HG03159 (cell line): ENCODE measurements around the gene GOLGA5.
"Not testable (repeated sequence)": the region's sequence is repeated elsewhere in the genome, so short reads cannot be mapped to it uniquely, and the experiment has no call there.

Experiments used
- ATAC-seq: cut with Tn5 transposase; IDR thresholded peaks from one replicate; pipeline ENCODE4 v1.9.1; 2021; ENCODE audit warnings: mild to moderate bottlenecking, moderate library complexity; ENCODE audit not compliant: unreplicated experiment

GOLGA5 gene, protein sequence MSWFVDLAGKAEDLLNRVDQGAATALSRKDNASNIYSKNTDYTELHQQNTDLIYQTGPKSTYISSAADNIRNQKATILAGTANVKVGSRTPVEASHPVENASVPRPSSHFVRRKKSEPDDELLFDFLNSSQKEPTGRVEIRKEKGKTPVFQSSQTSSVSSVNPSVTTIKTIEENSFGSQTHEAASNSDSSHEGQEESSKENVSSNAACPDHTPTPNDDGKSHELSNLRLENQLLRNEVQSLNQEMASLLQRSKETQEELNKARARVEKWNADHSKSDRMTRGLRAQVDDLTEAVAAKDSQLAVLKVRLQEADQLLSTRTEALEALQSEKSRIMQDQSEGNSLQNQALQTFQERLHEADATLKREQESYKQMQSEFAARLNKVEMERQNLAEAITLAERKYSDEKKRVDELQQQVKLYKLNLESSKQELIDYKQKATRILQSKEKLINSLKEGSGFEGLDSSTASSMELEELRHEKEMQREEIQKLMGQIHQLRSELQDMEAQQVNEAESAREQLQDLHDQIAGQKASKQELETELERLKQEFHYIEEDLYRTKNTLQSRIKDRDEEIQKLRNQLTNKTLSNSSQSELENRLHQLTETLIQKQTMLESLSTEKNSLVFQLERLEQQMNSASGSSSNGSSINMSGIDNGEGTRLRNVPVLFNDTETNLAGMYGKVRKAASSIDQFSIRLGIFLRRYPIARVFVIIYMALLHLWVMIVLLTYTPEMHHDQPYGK

DNA sequence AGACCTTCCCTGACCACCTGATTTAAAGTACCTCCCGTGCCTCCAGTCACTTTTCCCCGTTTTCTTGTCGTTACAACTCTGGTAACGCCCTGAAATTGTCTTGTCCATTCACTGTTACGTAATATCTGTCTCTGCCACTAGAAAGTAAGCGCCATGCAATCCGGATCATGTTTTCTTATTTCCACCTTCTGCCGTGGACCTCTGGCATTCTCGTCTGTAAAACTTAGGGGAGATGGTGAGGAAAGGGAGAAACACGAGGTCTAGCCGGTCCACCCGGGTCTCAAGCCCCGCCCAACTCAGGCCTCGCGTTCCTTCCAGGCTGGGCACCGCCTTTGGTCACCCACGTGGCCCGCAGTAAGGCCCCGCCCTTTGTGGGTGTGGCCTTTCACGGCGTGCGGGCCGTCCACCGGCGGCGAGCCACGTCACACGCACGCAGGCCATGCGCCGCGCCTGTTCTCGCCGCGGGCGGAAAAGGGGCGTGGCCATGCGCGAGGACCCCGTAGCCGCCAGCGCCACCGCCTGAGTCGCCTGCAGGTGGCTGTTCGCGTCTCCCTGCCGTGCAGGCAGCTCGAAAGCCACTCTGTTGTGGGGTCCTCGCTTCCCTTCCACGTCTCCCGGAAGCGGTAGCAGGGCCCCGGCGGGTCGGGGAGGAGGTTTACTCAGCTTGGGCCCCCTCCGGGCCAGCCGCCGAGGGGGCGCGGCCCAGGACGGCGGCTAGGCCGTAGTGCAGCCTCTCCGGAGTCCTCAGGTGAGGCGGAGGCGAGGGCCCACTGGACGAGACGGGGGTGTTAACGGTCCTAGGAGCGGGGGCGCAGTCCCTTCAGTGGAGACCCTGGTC is at the start of gene GOLGA5:
Gene GOLGA5 (plus strand): TSS at position 597 of the 838 bp plus-strand sequence. CDS start 3,133 bp downstream, outside the sequence.
- ATAC-seq: peak; percentile 92

DNA sequence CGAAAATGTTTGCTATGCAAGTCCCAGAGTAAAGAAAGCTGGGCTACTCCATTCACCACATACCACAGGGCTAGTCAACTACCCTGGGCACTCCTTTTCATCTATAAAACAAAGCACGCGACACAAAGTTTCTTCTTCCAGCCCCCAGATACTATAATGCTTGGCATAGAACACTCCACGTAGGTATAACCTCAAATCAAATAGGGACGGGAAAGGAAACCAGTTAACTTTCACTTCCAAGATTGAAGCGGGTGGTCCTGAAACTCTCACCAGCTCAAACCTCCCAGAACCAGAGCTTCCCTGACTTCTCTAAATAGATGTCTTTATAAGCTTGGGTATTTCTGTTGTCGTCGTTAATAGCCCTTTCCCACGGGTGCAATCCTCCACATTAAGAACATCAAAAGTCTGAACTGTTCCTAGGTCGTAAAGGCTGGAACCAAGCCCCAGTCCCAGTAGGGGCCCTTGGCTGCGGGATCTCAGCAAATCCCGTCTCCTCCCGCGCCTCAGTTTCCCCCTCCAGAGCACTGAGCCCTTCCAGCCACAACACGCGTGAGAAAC is 46.3 kb upstream of the GOLGA5 start:
- no peak for ATAC-seq

DNA sequence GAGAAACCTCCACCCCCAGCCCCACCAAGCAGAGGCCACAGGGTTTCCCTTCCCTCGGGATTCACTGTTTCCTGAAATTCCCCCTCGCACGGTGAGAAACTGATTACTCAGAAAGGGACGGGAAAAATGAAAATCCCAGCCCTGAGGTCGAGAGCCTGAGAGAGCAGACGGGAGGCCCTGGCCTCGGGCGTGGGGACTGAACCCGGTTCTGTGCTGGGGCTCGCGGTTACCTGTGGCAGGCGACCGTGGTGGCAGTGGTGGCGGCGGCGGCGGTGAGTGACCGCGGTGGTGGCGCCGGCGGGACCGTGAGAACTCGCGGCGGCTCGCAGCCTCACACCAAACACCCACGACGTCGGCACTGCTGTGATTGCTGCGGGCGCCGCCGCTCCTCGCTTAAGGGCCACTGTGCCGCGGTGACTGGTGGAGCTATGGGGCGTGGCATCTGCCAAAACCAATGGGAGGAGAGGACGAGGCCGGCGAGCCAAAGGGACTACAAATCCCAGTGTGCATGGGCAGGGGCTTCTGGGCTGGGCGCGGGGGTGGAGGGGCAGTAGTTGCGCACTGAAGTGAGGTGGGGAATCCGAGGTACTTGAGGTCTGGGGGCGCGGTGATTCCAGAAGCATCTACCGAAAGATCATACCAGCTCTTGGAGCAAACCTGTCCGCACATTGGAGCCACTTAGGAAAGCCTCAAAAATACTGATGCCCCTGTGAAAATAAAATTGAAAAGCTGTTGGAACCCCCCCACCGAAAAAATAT is 45.7 kb upstream of the GOLGA5 start, which contains the start of gene LGMN:
Gene LGMN (minus strand): TSS at position 369 of the 758 bp plus-strand sequence. CDS start 15,841 bp downstream, outside the sequence.
- peak; percentile 72 for ATAC-seq

DNA sequence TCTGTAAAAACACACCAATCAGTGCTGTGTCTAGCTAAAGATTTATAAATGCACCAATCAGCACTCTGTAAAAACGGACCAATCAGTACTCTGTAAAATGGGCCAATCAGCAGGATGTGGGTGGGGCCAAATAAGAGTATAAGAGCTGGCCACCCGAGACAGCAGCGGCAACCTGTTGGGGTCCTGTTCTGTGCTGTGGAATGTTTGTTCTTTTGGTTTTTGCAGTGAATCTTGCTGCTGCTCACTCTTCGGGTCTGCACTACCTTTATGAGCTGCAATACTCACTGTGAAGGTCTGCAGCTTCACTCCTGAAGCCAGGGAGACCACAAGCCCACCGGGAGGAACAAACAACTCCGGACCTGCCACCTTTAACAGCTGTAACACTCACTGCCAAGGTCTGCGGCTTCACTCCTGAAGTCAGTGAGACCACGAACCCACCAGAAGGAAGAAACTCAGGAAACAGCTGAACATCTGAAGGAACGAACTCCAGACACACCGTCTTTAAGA is 43.8 kb upstream of the GOLGA5 start:
- not testable (repeated sequence) for ATAC-seq

DNA sequence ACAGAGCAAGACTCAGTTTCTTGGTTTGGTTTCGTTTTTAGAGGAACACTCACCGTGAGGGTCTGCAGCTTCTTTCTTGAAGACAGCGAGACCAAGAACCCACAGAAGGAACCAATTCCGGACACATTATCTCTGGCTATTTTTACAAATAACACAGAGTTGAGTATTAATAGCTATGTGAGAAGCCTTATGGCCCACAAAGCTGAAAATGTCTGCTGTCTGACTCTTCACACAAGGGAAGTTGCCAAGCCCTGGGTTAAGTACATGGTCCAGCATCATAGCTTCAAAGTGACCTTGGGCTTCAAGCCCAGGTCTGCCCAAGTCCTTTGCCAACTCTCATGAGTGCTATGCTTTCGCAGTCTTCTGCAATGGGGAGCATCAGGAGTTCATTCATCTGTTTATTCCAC is 43.1 kb upstream of the GOLGA5 start:
- no peak for ATAC-seq

DNA sequence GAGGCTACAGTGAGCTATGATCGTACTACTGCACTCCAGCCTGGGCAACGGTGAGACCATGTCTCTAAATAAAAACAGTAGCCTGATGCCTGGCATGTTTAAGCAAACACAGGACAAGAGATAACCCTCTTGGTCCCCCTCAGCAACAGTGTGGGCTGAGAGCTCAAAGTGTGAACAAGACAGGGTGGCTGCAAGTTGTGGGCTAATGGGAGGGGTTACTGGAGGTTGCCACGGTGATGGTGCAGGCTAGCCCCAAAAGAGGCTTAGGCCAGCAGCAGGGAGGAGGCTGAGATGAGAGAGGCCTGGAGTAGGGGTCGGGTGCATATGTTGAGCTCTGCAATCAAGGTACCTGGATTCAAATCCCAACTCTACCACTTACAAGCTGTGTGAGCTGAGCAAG is 42.3 kb upstream of the GOLGA5 start:
- ATAC-seq: no peak

DNA sequence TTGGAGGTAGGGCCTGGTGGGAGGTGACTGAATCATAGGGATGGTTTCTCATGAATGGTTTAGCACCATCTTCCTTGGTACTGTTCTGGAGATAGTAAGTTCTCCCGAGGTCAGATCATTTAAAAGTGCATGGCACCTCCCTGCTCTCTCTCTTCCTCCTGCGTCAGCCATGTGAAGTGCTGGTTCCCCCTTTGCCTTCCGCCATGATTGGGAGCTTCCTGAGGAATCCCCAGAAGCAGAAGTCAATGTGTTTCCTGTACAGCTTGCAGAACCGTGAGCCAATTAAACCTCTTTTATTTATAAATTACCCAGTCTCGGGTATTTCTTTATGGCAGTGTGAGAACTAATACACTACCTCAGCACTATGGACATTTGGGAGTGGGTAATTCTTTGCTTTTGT is 40.9 kb upstream of the GOLGA5 start:
- no peak for ATAC-seq

DNA sequence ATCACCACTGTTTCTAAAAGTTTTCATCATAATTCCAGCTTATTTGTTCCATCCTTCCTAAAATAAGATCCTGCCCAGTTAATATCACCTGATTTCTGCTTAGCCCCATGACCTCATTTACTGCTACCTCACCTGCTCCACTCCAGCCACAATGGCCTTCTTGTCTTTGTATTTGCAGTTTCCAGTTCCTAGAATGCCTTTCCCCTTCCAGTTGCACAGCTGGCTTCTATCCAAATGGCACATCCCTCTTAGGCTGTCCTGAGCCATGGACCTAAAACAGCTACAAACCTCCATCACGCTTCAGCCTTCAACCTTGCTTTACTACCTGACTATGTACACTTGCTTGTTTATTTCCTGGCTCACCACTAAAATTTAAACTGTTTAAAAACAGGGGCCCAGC is 39.1 kb upstream of the GOLGA5 start:
- ATAC-seq: no peak

DNA sequence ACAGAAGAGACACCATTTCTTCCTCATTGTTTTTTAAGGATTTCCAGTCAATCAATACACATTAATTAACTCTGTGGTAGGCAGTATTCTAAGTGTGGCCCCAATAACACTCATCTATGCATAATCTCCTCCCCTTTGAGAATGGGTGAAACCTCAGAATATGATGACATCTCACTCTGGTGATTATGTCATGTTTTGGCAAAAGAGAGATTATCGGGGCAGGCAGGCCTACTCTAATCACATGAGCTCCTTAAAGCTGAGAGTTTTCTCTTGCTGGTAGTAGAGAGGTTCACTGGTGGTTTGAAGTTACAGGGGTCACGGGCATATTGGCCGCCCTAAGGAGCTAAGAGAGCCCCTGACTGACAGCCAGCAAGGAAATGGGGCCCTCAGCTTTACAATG is 38.6 kb upstream of the GOLGA5 start:
- no peak for ATAC-seq

DNA sequence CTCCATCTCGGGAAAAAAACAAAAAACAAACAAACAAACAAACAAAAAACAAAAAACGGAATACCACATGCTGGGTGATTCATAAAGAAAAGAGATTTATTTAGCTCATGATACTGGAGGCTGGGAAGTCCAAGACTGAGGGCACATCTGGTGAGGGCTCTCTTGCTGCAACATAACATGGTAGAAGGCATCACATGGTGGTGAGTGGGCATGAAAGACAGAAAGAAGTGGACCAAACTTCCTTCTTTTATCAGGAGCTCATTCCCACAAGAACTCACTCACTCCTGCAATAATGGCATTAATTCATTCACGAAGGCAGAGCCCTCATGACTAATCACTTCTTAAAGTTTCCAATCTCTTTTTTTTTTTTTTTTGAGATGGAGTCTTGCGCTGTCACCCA is 37.7 kb upstream of the GOLGA5 start:
- no peak for ATAC-seq

DNA sequence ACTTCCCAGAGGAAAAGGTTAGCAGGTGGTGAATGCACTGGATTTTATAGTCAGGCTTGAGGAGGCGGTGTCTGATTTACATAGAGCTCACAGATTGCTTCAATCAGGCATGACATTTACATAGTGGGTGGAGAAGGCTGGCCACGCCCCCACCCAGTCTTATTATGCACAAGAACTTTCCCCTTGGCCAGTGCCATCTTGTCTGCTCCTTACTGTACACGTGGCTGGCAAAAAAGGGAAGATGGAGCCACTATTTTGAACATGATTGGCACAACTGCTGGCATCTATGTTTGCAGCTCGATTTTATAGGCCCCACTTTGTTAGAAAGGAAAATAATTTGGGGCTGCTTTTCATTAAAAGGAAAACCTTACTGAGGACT is 34.8 kb upstream of the GOLGA5 start:
- no peak for ATAC-seq

DNA sequence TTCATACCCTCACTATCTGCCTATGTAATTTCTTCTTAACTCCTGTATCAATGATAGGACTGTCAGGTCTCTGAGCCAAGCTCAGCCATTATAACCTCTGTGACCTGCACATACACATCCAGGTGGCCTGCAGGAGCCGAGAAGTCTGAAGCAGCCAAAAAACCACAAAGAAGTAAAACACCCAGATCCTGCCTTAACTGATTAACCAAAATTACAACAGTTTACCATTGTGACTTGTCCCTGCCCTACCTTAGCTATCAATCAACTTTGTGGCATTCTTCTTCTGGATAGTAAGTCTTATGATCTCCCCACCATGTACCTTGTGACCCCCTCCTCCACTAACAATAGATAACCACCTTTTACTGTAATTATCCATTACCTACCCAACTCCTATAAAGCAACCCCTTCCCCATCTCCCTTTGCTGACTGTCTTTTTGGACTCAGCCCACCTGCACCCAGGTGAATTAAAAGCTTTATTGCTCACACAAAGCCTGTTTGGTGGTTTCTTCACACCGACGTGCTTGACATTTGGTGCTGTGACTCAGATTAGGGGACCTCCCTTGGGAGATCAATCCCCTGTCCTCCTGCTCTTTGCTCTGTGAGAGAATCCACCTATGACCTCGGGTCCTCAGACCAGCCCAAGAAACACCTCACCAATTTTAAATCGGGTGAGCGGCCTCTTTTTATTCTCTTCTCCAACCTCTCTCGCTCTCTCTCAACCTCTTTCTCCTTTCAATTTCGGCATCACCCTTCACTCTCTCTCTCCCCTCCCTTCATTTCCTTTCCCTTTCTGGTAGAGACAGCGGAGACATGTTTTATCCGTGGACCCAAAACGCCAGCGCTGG is 34.2 kb upstream of the GOLGA5 start:
- no peak for ATAC-seq

DNA sequence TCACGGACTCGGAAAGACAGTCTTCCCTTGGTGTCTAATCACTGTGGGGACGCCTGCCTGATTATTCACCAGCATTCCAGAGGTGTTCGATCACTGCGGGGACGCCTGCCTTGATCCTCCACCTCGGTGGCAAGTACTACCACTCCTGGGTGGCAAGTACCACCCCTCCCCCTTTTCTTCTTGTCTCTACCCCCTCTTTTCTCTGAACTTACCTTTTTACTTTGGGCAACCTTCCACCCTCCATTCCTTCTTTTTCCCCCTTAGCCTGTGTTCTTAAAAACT is 33.6 kb upstream of the GOLGA5 start:
- no peak for ATAC-seq

DNA sequence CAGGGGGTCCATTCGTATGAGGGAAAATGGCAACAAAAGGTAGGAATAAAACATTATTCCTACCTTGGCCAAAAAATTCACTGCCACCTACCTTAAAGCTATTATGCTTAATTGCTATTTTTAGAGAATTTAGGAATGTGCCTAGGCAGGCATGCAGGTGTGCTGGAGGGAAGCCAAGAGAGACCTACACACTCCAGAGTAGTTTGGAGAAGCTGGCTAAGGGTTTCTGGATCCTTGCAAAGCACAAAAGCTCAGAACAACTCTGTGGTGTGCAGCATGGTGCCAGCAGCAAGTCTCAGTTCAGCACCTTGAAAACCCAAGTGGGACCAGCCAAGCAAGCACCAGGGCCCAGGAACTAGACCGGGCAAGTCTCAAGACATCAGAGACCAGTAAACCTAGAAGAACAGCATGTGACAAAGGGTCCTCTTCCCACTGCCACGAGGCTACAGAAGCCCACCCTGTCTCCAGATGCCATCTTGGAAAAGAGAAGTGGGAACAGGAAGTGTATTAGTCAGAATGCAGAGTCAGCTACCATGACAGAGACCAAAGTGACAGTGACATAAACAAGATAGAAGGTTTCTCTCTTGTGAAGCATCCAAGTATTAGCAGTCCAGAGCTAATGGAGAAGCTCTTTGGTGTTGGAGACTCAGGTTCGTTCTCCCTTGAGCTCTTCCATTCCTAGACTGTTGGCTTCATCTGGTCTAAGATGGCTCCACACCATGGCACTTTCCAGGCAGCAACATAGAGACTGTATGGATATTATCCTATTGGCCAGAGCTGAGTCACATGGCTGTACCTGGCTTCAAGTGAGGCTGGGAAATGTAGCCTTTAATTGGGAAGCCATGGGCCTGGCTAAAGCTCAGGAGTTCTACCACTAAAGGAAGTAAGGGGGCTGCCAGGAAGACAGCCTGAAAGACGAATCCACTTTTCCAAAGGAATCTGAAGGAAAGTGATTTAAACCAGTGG is 30.2 kb upstream of the GOLGA5 start:
- ATAC-seq: not testable (repeated sequence)

DNA sequence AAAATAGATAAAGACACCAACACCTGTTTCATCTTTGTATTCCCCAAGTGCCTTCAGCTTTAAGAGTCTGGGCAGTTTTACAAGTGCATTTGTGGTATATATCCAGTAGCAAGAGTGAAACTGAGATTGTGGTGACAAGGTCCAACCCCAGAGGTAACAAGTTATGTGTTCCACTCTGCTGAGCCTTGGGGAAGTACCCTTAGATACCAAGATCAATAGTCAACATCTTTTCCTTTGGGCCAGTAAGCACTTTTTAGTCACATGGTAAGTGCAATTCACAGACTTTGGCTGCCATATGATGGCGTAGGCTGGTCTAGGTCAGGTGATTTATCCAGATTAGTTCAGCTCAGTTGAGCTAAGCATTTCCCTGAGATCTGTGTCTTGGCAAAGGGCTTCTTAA is 25.9 kb upstream of the GOLGA5 start:
- peak; percentile 87 for ATAC-seq

DNA sequence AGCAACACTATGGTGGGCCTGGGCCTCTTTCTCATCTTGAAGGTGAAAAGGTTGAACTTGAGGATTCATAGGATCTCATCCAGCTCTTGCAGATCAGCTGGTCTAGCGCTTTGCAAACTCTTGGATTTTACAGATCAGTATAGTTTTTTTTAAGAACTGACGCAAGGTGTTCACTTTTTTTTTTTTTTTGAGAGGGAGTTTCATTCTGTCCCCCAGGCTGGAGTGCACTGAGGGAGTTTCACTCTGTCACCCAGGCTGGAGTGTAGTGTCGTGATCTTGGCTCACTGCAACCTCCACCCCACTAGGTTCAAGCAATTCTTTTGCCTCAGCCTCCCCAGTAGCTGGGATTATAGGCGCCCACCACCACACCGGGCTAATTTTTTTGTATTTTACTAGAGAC is 25.3 kb upstream of the GOLGA5 start:
- ATAC-seq: no peak

DNA sequence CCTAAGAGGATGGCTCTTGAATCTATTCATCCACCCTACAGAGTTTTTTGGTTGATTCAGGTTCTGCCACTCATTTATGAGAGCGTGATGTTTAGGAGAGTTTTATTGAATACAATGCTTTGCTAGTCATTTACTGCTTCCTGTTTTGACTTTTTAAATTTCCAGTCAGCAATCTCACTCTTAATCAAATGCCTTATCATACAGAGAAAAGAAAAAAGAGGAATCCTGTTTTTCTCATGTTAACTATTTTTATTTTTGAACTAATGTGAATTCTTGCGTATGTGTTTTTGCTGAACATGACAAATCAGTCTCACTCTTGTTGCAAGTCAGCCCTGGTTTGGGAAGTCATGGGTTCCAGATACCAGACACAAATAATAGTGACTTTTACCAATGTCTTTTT is 23.6 kb upstream of the GOLGA5 start:
- ATAC-seq: no peak

DNA sequence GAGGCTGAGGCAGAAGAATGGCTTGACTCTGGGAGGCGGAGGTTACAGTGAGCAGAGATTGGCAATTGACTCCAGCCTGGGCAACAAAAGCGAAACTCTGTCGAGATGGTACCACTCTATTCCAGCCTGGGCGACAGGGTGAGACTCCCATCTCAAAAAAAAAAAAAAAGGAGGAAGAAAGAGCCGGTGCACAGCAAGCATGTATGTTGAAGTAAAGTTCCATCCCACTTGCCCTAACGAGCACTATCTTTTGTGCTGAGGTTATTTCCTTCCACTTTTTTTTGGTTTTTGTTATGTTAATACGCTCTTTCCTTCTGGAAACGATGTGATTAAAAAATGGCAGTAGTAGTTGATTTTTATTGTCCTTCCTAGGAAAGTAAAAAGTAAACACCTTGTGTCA is 19.5 kb upstream of the GOLGA5 start:
- no peak for ATAC-seq
